ENCODE measurements around the gene VWA1. TPM values are rescaled to one million over a fixed set of nuclear protein-coding genes. Genes with fewer than 3 reads are reported as not detected.
"Not testable (repeated sequence)": the region's sequence is repeated elsewhere in the genome, so short reads cannot be mapped to it uniquely, and the experiment has no call there.

The VWA1 gene
- total and polyA plus RNA-seq, 2 of the 4 experiments (the other 2 are of a cell fraction), result 1.1 to 6.1 TPM

DNA sequence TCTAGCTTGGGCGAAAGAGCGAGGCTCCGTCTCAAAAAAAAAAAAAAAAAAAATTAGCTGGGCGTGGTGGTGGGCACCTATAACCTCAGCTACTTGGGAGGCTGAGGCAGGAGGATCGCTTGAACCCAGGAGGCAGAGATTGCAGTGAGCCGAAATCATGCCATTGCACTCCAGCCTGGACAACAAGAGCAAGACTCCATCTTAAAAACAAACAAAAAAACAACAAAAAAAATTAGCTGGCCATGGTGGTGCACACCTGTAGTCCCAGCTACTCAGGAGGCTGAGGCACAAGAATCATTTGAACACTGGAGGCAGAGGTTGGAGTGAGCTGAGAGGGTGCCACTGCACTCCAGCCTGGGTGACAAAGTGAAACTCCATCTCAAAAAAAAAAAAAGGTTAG lies 6.5 kb upstream of the VWA1 start:
- H4K8ac ChIP-seq (ENCODE audit: low read depth in 2 of 2, low read length in 2 of 2); H4K5ac ChIP-seq (ENCODE audit: low read depth, low read length); H3K4me2 ChIP-seq (ENCODE audit: low read depth, low read length); H3K9me1 ChIP-seq (ENCODE audit: insufficient read depth, low read length); H2BK15ac ChIP-seq (ENCODE audit: low read depth, low read length); H3K9ac ChIP-seq (ENCODE audit: low read depth, low read length); H2BK20ac ChIP-seq (ENCODE audit: low read depth, low read length); H3K9me3 ChIP-seq (ENCODE audit: control insufficient read depth, insufficient read depth, low read length); H2BK120ac ChIP-seq (ENCODE audit: low read depth, low read length); POLR2A ChIA-PET (ENCODE audit: unreplicated experiment); DNase-seq; H3K79me1 ChIP-seq (ENCODE audit: low read depth in 1 of 2, low read length in 2 of 2); H4K20me1 ChIP-seq (ENCODE audit: insufficient read depth, low read length); H3K56ac ChIP-seq (ENCODE audit: extremely low read depth, insufficient read depth, low read length); H3K4me3 ChIP-seq (ENCODE audit: insufficient read depth, low read depth, low read length); H2AK9ac ChIP-seq (replicated peaks; ENCODE audit: low read depth, low read length, poor library complexity); H4K91ac ChIP-seq (ENCODE audit: insufficient read depth, low read depth, low read length); H3K4ac ChIP-seq (ENCODE audit: low read depth, low read length); intact Hi-C loops (cut with micrococcal nuclease); ATAC-seq (ENCODE audit: low read depth); H3K14ac ChIP-seq (replicated peaks; ENCODE audit: low read depth, low read length); H2AK5ac ChIP-seq (ENCODE audit: low read depth, low read length); H3K23ac ChIP-seq (ENCODE audit: low read depth, low read length); dilution Hi-C loops (cut with HindIII; ENCODE audit: low sequenced_read_pairs, unreplicated experiment); H3K36me3 ChIP-seq (ENCODE audit: control insufficient read depth, insufficient read depth, low read length); BruUV-seq (replicated peaks); H3K27me3 ChIP-seq (ENCODE audit: control insufficient read depth, insufficient read depth, low read length); in situ Hi-C loops (cut with MboI; ENCODE audit: low sequenced_read_pairs); H2BK5ac ChIP-seq (ENCODE audit: low read depth, low read length, poor library complexity, severe bottlenecking); H2AFZ ChIP-seq (replicated peaks; ENCODE audit: low read length, poor library complexity); CTCF ChIA-PET; H3K27ac ChIP-seq (ENCODE audit: insufficient read depth, low read length); H3K18ac ChIP-seq (ENCODE audit: low read depth, low read length): not testable (repeated sequence)
- H3K4me1 ChIP-seq (ENCODE audit: control insufficient read depth, insufficient read depth, low read length), result peaks cover 20% of the 10 kb centered on the region
- WGBS, 2 experiments (ENCODE audit: extremely low coverage in 2 of 2, insufficient read length in 1 of 2), result 100% methylated on average over 3 of the region's 6 CpGs; no CpG with 5 or more reads in 1 of the 2 experiments

Measured in IMR-90 (cell line).